Stromal cell of bone marrow (primary cell): ENCODE measurements around the gene MSI2.

Source experiments
- DNase-seq: peaks from one replicate; pipeline ENCODE4 v3.0.0-alpha.2; 2012; ENCODE audit warnings: low read depth

MSI2 gene

DNA sequence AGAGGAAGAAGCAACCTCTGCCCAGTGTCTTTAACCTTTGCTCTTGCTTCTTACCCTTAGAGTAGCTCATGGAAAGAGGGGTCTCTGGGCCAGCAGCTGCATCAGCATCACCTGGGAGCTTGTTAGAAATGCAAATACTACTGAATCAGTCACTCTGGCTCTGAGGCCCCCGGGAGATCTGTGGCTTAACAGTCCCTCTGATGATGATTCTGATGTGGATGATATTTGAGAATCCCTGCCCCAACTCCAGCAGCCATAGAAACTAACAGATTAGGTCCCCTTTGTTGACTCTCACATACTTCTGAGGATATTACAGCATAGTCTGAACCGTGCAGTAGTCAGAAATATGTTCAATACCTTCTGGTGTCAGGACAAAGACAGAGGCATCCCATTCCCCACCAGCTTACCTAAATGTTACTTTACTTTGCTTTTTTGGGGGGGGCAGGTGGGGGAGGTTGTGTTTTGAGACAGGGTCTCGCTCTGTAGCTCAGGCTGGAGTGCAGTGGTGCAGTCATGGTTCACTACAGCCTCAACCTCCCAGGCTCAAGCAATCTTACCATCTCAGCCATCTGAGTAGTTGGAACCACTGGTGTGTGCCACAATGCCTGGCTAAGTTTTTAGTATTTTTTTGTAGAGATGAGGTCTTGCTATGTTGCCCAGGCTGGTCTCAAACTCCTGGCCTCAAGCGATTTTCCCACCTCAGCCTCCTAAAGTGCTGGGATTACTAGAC is 268.7 kb downstream of the MSI2 start:
- DNase-seq, result no peak

DNA sequence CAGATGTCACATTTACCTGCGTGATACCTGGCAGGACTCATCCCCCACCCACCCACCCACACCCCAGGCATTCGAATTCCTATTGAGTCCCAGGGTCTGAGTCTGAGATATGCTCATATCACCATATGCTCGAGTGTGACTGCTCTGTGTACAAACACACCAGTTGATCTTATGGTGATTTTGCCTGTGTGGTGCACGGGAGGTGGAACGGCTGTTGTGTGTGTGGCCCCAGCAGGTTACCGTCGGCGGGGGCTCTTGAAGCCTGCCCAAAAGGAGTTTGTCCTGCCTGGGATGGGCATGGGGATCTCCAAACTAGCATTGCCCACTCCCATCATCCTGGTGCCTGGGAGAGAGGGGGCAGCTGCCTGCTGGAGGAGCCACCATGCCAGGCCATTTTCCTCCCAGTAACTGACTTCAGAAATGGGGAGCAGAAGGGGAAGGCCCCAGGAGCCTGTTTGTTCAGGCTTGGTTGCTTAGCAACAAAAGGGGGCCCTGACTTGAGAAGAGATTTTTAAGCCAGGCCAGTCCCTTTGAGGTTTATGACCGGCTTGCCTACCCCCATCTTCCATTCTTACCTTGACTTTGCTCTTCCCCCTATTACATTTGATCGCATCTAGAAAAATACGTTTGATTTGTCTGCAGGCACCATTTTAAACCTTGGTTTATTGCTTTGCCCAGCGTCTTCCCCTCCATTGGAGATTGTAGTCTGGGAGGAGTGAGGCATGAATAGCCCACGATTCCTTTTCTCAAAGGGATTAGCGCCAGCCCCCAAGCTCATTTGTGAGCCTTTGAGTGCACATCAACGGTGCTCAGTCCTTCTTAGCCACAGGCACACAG is 271.1 kb downstream of the MSI2 start:
- DNase-seq, result no peak

DNA sequence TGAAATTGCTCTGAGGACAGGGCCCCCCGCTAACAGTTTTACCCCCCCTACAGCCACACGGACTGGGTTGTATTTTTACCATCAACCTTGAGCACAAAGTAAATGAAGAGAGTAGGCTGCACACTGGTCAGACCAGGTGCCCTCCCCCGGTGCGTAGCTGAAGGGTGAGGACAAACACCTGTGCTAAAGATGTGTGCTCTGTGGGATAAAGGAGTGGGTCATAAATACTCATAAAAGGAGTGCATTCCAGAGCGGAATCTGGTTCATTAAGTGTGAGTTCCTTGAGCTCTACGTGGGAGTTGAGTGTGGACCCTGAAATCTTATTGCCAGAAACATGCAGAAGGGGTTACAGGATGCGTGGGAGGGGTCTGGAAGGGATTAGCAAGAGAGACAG is 271.7 kb downstream of the MSI2 start:
- no peak for DNase-seq

- DNase-seq, result no peak
These were observed 273.7 kb downstream of the MSI2 start for GRCh38 chr17:57530026-57530425.

DNA sequence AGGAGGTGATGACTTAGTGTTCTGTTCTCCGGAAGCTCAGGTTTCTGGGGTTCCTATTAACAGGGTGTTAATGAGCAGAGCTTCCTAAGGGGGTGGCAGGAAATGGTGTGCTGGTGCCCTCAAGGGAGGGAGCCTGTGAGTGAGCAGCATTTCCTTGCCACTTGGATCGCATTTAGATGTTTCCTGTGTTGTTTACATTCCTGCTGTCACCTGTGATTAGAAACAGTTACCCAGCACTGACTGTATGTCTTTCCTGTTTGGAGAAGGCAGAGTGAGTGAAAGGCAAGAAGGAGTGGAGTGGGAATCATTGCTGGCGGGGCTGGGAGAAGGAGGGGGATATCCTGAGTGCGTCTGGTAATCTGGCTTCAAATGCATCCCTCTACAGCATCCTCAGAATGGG is 274.2 kb downstream of the MSI2 start:
- no peak for DNase-seq

GRCh38 chr17:57531078-57531477 is 274.8 kb downstream of the MSI2 start:
- no peak for DNase-seq

- no peak for DNase-seq
These were observed 275.6 kb downstream of the MSI2 start for GRCh38 chr17:57531648-57532504.

GRCh38 chr17:57532556-57532955 is 276.2 kb downstream of the MSI2 start:
- DNase-seq, result no peak

GRCh38 chr17:57532966-57533365 is 276.6 kb downstream of the MSI2 start:
- no peak for DNase-seq

DNA sequence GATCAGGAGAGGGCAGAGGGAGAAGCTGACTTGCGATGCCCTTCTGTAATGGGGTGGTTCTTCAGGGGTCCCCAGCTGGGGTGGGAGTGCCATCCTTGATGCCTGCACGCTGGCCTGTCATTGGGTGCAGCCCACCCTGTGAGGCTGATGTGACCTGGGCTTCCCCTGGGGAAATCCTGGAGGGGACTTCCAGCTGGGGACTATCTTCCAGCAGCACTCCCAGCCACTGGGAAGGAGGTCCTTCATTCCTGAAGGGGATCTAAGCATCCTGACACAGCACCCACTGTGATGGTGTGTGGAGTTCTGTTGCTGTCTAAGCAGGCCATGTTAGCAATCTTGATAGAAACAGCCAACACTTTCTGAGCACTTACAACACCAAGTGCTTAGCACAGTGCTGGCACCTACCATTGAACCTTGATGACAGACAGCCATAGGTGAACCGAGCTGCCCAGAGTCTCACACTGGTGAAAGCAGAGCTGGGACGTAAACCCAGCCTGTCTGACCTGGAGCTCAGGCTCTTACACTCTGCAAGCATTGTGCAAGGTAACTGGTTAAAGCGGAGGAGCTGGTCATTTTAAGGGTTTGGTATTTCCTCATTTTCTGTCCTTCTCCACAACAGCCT is 277.5 kb downstream of the MSI2 start:
- no peak for DNase-seq

DNA sequence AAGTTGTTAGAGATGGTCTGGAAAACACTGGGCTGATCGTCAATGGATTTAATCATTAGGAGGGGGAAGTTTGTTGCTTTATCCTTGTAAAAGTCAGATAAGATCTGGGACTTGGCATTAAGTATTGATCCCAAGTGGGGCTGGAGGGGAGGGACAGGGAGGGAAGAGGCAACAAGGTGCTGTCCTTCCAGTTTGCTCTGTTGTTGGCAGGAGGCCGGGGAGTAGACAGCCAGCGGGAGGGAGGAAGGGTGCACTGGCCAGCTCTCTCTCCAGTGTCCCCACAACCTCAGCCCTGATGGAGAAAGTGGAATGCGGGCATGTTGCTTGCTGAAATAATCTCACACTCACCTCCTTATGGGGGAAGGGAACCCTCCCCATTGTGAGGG is 278.5 kb downstream of the MSI2 start:
- DNase-seq, result no peak

DNA sequence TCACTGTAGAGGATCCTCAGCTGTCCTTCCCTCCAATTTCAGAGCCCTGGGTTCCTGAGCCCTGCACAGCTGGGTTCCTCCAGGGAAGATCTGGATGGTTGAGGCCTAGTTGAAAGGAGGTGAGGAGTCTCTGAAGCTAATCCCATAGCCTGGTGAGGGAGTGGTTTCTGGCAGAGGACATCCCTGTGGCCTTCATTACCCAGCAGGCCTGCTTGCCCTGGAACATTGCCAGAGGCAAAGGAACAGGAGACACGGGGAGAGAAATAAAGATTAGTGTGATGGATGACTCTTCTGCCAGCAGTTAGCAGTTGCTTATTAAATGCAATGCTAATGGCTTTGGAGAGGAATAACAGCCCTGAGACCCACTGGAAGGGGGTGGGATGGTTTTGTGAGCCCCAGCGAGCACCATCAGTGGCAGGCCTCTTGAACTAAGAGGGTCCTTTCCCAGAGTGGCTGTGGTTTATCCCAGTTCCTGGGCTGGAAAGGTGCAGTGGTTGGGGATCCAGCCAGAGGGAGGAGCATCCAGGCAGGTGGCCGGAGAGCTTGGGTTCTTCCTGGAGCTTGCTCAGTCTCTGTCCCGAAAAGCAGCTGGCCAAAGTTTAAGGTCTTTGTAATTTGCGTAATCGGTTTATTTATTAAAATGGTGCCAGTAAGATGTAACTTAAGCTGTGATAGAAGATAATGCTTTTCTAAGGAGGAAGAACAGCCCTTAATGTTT is 279.1 kb downstream of the MSI2 start:
- no peak for DNase-seq

- no peak for DNase-seq
These were observed 280.0 kb downstream of the MSI2 start for GRCh38 chr17:57536289-57536688.

DNA sequence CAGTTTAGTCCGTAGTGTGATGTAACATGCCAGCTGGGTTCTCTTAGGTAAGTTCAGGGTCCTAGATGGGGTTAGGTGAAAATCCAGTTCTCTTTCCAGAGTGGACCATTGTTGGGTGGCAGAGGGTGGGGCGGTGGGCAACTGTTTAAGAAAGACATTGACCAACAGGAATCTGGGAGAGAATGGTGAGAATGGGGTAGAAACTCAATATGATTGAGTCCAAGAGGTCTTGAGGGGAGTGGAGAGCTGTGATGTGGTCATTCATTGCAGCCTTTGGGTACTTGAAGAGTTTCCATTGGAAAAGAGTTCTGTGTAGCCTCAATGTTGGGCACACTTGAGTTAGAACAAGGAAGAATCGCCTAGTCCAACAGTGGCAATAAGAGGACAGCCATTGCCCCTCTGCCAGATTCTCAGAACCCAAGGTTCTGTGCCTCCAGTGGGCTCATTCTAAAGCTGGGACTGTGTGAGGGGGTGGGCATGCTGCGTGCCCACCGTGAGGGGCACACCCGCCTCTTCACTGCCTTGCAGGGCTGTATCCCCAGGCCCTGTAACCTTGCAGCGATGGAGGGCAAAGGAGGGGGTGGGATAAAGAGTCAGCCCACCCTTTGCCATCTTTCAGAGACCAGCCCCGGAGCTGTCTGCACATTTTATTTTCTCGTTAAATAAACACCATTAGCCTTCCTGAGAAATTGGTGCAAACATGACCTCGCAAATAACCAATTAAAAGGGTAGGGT is 280.6 kb downstream of the MSI2 start:
- no peak for DNase-seq

- no peak for DNase-seq
These were observed 281.4 kb downstream of the MSI2 start for GRCh38 chr17:57537524-57538410.

- no peak for DNase-seq
These were observed 282.6 kb downstream of the MSI2 start for GRCh38 chr17:57538736-57539456.

GRCh38 chr17:57539529-57540301 is 283.4 kb downstream of the MSI2 start:
- DNase-seq, result no peak

DNA sequence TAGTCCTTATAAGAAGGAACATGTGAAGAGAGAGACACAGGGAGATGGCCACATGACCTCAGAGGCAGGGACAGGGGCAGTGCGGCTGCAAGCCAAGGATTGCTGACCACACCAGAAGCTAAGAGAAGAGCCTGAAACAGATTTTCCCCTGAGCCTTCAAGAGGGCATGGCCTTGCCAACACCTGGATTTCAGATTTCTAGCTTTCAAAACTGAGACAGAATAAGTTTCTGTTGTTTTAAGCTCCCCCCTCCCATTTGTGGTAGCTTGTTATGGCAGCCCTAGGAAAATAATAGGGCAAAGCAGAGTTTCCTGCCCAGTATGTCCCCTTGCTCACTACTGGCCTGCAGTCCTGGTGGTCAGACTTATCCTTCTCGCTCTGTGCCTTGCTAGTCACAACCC is 284.3 kb downstream of the MSI2 start:
- no peak for DNase-seq
